HepG2 (cell line): ENCODE data around the gene OAF. TPM values are rescaled to one million over a fixed set of nuclear protein-coding genes. Genes with fewer than 3 reads are reported as not detected.
A peak's percentile ranks its signal among the peaks of the same experiment; 100 is the strongest.

Source experiments
- BORCS8-MEF2B ChIP-seq: sonication (generic); formaldehyde crosslinking; IDR thresholded peaks from 2 replicates; pipeline ENCODE4 v1.8.0; 2022; ENCODE audit warnings: mild to moderate bottlenecking, missing genetic modification reagents
- CREM ChIP-seq, 2 experiments: sonication (generic) in 1 of 2; formaldehyde crosslinking in 1 of 2; IDR thresholded peaks; 2 replicates each; pipeline versions ENCODE4 v1.4.0 to v1.6.1; 2016 to 2020; ENCODE audit warnings: antibody characterized with exemption in 1 of 2, mild to moderate bottlenecking in 1 of 2, missing genetic modification reagents in 1 of 2
- FOXA3 ChIP-seq: IDR thresholded peaks from 2 replicates; pipeline ENCODE4 v1.6.1; 2016; ENCODE audit warnings: missing genetic modification reagents, missing compliant biosample characterization
- HDAC1 ChIP-seq: sonication (generic); formaldehyde crosslinking; IDR thresholded peaks from 2 replicates; pipeline ENCODE4 v1.5.1; 2020; ENCODE audit warnings: mild to moderate bottlenecking, missing genetic modification reagents
- HMG20B ChIP-seq: conservative IDR thresholded peaks from 2 replicates; pipeline ENCODE4 v1.6.1; 2016; ENCODE audit warnings: missing genetic modification reagents, missing compliant biosample characterization
- HMGXB4 ChIP-seq, 2 experiments: sonication (generic) in 1 of 2; formaldehyde crosslinking in 1 of 2; IDR thresholded peaks; 2 replicates each; pipeline versions ENCODE4 v1.4.0 to v1.6.1; 2018 to 2020; ENCODE audit warnings: missing genetic modification reagents in 2 of 2, borderline replicate concordance in 1 of 2, low read depth in 1 of 2, mild to moderate bottlenecking in 1 of 2, missing biosample characterization in 1 of 2
- KDM2A ChIP-seq: sonication (generic); formaldehyde crosslinking; IDR thresholded peaks from 2 replicates; pipeline ENCODE4 v1.4.0; 2020; ENCODE audit warnings: low read depth, missing genetic modification reagents, borderline replicate concordance
- KLF12 ChIP-seq: sonication (generic); formaldehyde crosslinking; IDR thresholded peaks from 2 replicates; pipeline ENCODE4 v1.4.0; 2020; ENCODE audit warnings: missing genetic modification reagents, borderline replicate concordance
- MEF2D ChIP-seq: sonication (generic); formaldehyde crosslinking; IDR thresholded peaks from 2 replicates; pipeline ENCODE4 v1.5.1; 2020; ENCODE audit warnings: mild to moderate bottlenecking, missing genetic modification reagents
- MXD1 ChIP-seq: sonication (generic); formaldehyde crosslinking; IDR thresholded peaks from 2 replicates; pipeline ENCODE4 v1.4.0; 2020; ENCODE audit warnings: mild to moderate bottlenecking, missing genetic modification reagents
- REPIN1 ChIP-seq: sonication (generic); formaldehyde crosslinking; IDR thresholded peaks from 2 replicates; pipeline ENCODE4 v1.8.0; 2022; ENCODE audit warnings: missing genetic modification reagents, low read depth, mild to moderate bottlenecking, borderline replicate concordance
- SYNCRIP ChIP-seq: fragments of 200-400 bp; formaldehyde crosslinking; IDR thresholded peaks from 2 replicates; pipeline ENCODE4 v1.6.1; 2018; ENCODE audit warnings: mild to moderate bottlenecking, low read depth, low read length; ENCODE audit not compliant: insufficient read depth
- ZBTB7A ChIP-seq: sonication (generic); formaldehyde crosslinking; IDR thresholded peaks from 2 replicates; pipeline ENCODE4 v1.8.0; 2022; ENCODE audit warnings: mild to moderate bottlenecking, missing genetic modification reagents
- ZHX1 ChIP-seq: sonication (generic); formaldehyde crosslinking; IDR thresholded peaks from 2 replicates; pipeline ENCODE4 v1.8.1; 2022; ENCODE audit warnings: low read depth, mild to moderate bottlenecking, missing genetic modification reagents
- ZNF10 ChIP-seq: sonication (generic); formaldehyde crosslinking; IDR thresholded peaks from 2 replicates; pipeline ENCODE4 v1.4.0; 2020; ENCODE audit warnings: mild to moderate bottlenecking, low read depth, missing genetic modification reagents, borderline replicate concordance
- ZNF775 ChIP-seq: sonication (generic); formaldehyde crosslinking; IDR thresholded peaks from 2 replicates; pipeline ENCODE4 v1.4.0; 2020; ENCODE audit warnings: missing genetic modification reagents, mild to moderate bottlenecking, moderate library complexity, borderline replicate concordance
- ZNF879 ChIP-seq: sonication (generic); formaldehyde crosslinking; IDR thresholded peaks from 2 replicates; pipeline ENCODE4 v1.8.1; 2023; ENCODE audit warnings: missing genetic modification reagents
- ZSCAN9 ChIP-seq: IDR thresholded peaks from 2 replicates; pipeline ENCODE4 v1.6.1; 2016; ENCODE audit warnings: borderline replicate concordance
- polyA plus RNA-seq, 8 experiments: library from polyadenylated mRNA; depleted of rRNA in 3 of 8; stranded (reverse) in 7 of 8; unstranded in 1 of 8; fragments of >200 nt; fragmentation: Illumina TruSeq in 4 of 8; extraction: Trizol in 4 of 8; gene quantifications; 2 replicates each; pipeline versions ENCODE4 v1.2.1 to v1.2.3, GENCODE V29; 2011 to 2016; ENCODE audit warnings: low read depth in 4 of 8, missing spikeins in 1 of 8, mixed read lengths in 1 of 8; ENCODE audit not compliant: insufficient read depth in 1 of 8
- total RNA-seq, 5 experiments: library from RNA; depleted of rRNA; stranded (reverse); fragments of >200 nt; fragmentation: Illumina TruSeq; extraction: Trizol; gene quantifications; 2 replicates each; pipeline ENCODE4 v1.2.3, GENCODE V29; 2016; ENCODE audit warnings: low read depth in 1 of 5
- TF ChIP-seq, protein P1 (sequence below): sonication (generic); formaldehyde crosslinking; IDR thresholded peaks from 2 replicates; pipeline ENCODE4 v1.4.0; 2020; ENCODE audit warnings: missing genetic modification reagents, borderline replicate concordance
- TF ChIP-seq, protein P2 (sequence below): sonication (generic); formaldehyde crosslinking; IDR thresholded peaks from 2 replicates; pipeline ENCODE4 v1.8.0; 2022; ENCODE audit warnings: mild to moderate bottlenecking, missing genetic modification reagents, moderate library complexity

The OAF gene
- total and polyA plus RNA-seq, 2 of the 13 experiments (the other 11 are each of a cell fraction or from before 2014, with no cell fraction given) = 63.7 to 94.6 TPM

GRCh38 chr11:120182790-120183491 lies 27.9 kb upstream of the OAF start (continued):
- TF ChIP-seq, protein P1, sequence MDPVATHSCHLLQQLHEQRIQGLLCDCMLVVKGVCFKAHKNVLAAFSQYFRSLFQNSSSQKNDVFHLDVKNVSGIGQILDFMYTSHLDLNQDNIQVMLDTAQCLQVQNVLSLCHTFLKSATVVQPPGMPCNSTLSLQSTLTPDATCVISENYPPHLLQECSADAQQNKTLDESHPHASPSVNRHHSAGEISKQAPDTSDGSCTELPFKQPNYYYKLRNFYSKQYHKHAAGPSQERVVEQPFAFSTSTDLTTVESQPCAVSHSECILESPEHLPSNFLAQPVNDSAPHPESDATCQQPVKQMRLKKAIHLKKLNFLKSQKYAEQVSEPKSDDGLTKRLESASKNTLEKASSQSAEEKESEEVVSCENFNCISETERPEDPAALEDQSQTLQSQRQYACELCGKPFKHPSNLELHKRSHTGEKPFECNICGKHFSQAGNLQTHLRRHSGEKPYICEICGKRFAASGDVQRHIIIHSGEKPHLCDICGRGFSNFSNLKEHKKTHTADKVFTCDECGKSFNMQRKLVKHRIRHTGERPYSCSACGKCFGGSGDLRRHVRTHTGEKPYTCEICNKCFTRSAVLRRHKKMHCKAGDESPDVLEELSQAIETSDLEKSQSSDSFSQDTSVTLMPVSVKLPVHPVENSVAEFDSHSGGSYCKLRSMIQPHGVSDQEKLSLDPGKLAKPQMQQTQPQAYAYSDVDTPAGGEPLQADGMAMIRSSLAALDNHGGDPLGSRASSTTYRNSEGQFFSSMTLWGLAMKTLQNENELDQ (CRISPR knock-in tag) = no peak
- TF ChIP-seq KLF12 = no peak
- TF ChIP-seq FOXA3 (CRISPR knock-in tag) = peak; percentile 24; the same call in 1 of the 2 replicates
- no peak for TF ChIP-seq SYNCRIP
- no peak for TF ChIP-seq REPIN1 (CRISPR knock-in tag)
- TF ChIP-seq ZNF10 (CRISPR knock-in tag) = no peak
- TF ChIP-seq ZNF775 = no peak
- TF ChIP-seq ZHX1 = no peak
- no peak for TF ChIP-seq HMG20B
- TF ChIP-seq, protein P2, sequence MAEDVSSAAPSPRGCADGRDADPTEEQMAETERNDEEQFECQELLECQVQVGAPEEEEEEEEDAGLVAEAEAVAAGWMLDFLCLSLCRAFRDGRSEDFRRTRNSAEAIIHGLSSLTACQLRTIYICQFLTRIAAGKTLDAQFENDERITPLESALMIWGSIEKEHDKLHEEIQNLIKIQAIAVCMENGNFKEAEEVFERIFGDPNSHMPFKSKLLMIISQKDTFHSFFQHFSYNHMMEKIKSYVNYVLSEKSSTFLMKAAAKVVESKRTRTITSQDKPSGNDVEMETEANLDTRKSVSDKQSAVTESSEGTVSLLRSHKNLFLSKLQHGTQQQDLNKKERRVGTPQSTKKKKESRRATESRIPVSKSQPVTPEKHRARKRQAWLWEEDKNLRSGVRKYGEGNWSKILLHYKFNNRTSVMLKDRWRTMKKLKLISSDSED (CRISPR knock-in tag) = no peak
- no peak for TF ChIP-seq ZNF879 (CRISPR knock-in tag)
- TF ChIP-seq HDAC1 (CRISPR knock-in tag) = no peak
- TF ChIP-seq MEF2D (CRISPR knock-in tag) = no peak
- TF ChIP-seq BORCS8-MEF2B (CRISPR knock-in tag) = no peak
- TF ChIP-seq HMGXB4 (CRISPR knock-in tag; IDR thresholded peaks at IDR 0.05; ENCODE audit: borderline replicate concordance in 1 of 2, low read depth in 1 of 2) = peak; percentile 70 to 83; a peak in 3 of 4 replicates
- peak; percentile 58; the same call in 1 of the 2 replicates for TF ChIP-seq ZBTB7A
- no peak for TF ChIP-seq ZSCAN9 (CRISPR knock-in tag)
- TF ChIP-seq KDM2A (CRISPR knock-in tag) = no peak
- no peak for TF ChIP-seq MXD1 (CRISPR knock-in tag)
- TF ChIP-seq CREM (IDR thresholded peaks at IDR 0.05) = no peak
- no peak for TF ChIP-seq CREM (CRISPR knock-in tag; IDR thresholded peaks at IDR 0.05)
